CD4-positive, alpha-beta T cell treated with Interleukin-1 beta for 1 hour (primary cell): ENCODE measurements around the gene ANKLE2.
"Not testable (repeated sequence)": the region's sequence is repeated elsewhere in the genome, so short reads cannot be mapped to it uniquely, and the experiment has no call there.

Source experiments
- DNase-seq, 2 donors: peaks; one replicate each; pipeline ENCODE4 v3.0.0-alpha.2; 2020 to 2022

The ANKLE2 gene

DNA sequence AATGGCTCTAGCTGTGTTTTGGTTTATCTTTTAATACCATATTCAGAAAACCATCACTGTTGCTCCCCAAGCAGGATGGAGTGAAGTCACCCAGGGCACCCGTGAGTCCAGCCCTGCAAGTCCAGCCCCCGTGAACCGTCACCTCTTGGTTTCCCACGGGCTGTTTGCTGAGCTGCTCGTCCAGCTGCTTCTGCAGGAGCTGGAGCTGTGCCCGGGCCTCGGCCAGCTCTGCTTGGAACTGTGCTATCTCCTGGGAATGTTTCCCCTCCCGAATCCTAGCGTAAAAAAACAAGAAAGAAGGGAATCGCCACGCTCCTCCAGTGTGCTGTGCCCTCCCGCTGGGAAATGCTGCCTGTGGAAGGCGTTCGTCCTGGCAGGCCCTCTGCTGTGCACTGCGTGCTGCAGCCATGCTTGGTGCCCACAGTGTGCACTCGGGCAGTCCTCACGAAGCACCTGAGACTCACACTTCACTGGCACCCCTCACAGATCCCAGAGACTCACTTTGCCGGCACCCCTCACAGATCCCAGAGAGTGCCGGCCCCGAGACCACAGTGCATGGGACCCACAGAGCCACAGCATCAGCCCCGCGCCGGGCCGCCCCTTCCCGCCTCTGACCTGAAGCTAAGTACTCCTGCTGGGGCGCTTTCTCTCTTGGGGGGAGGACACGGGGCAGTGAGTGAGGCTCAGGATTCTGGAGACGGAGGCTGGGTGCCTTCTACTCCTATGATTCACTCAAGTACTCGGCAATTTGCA, 15.4 kb upstream of the ANKLE2 start:
- DNase-seq = no peak

- DNase-seq = not testable (repeated sequence)
Measured at GRCh38 chr12:132776230-132776625, 14.6 kb upstream of the ANKLE2 start.

DNA sequence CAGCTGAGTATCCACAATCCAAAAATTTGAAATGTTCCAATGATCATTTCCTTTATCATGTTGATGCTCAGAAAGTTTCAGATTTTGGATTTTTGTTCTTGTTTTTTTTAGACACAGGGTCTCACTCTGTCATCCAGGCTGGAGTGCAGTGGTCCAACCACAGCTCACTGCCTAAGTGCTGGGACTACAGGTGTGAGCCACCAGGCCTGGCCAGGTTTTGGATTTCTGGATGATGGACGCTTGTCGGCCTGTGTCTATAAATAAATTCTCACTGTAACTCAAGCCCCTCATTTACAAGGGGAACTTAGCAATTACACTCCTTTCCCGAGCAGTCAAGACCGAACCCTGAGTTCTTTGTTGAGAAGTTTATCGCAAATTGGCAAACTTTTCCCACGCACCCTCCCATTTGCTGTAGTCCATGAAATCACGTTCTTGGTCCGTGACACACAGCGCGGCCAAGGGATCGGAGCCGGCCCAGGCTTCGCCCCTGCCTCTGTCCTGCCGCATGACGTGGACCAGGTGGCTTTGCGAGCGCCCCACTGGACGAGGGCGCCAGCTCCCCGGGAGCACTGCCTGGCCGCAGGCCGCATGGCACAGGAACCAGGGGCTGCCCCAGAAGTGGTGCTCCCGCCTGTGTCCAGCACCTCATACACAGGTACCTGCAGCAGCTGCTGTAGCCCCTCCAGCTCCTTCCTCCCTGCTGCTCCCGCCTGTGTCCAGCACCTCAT, 14.0 kb upstream of the ANKLE2 start:
- no peak for DNase-seq

DNA sequence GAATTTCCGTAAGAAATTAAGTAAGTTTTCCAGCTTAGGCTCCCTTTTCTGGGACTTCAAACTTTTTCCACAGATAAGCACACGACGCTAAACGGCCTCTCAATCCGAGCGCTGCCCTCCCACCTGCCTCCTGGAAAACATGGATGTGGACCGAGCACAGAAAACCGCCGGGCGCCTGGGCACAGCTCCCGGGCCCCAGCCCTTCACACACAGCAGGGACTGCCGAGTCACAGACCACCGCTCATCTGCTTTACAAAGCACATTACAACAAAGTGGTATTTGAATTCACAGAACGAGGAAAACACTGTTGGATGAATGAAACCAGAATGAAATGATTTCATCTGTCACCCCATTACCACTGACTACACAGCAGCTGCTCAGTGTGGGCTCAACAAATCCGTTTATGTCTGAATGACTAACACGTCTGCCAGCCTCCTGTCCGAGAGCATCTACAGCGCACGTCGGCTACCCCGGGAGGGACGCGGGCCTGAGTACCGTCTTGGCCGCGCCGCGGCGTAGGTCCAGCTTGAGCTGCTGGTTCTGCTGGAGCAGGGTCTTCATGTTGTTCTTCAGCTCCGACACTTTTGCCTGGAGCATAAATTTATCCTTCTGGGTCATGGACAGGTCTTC, 13.1 kb upstream of the ANKLE2 start:
- no peak for DNase-seq

GRCh38 chr12:132774159-132774558, 12.5 kb upstream of the ANKLE2 start:
- no peak for DNase-seq

DNA sequence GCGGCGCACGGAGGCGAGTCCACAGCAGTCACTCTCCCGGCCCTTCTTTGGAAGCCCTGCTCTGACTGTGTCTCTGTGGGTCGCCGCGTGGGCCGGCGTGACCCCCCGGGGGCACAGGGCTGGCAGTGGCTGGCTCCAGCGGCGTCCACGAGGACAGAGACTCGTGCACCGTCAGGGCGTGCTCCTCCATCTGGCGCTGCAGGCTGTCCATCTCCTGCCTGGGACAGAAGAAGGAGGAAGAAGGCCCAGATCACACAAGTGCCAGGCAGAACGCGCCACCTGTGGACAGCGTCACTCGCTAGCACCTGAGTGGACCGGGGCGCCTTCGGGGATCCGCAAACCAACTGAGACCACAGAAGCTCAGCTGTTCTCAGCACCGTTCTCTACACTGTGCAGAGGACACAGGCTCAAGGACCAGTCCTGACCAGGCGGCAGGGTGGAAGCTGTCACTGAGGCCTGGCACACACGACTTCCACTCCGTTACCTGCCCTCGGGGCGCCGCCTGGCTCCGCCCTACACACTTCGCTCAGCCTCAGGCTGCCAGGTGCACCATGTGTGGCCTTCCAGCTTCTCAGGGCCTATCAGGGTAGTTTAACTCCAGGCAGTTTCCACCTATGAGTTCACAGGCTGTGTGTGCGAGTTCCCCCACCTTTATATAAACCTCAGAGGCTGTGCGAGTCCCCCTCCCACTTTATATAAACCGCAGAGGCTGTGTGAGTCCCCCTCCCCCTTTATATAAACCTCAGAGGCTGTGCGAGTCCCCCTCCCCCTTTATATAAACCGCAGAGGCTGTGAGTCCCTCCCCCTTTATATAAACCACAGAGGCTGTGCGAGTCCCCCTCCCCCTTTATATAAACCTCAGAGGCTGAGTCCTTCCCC, 11.7 kb upstream of the ANKLE2 start:
- DNase-seq = peak in 1 of 2 donors; percentile 25

- DNase-seq = peak; percentile 10 to 64
Measured at GRCh38 chr12:132772606-132773005, 11.0 kb upstream of the ANKLE2 start.

DNA sequence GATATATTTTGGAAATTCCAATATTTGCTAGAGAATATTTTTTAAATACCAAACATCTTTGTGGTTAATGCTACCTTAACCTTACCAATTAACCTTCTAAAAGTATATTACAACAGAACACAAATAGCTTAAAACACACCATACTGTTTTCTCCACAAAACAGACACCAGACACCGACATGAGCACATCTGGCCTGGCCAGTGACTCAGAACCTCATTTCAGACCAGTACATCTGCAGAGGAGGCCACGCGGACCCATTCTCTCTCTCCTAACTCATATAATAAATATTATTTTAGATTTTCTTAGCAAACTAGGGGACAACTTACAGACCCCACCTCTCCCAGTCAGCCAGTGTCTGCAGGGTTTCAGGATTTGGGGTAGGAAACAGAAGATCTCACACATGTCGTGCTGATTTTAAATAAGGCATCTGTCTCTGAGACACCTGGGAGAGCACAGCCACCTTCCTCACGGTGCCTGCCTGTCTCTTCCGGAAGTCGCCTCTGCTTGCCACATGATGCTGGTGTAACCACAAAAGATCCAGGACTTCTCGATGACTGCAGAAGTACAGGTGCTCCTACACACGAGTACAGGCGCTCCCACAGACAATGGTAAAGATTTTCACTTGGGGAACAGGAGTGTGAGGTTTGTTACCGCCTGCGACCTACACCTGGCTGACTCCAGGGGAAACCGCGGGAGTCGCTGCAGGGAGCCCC, 9.7 kb upstream of the ANKLE2 start:
- peak; percentile 58 to 69 for DNase-seq

DNA sequence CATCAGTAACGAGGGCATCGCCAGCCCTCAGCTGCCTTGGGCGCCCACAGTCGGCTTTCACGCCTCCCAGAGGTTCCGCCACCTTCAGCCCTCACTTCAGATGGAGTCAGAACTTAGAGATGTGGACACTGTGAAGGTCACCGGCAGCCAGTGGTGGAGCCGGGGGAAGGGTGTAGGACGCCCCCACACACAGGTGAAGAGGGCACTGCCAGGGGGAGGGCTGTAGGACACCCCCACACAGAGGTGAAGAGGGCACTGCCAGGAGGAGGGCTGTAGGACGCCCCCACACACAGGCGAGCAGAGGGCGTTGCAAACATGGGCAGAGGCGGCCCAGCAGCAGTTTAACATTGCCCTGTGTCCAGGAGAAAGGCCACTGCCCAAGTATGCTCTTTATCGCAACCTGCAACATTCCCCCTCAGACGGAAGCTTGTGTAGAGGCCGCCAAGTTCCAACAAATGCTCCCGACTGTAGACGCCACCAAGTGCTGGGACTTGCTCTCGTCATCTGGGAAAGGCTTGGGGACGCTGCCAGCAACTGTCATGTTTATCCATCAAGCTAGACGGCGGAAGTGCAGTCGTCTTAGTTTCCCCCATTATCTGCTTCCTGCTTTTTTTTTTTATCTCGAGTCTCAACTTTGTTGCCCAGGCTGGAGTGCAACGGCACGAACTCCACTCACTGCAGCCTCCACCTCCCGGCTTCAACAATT, 4.9 kb upstream of the ANKLE2 start:
- DNase-seq = no peak

GRCh38 chr12:132765361-132765760, 3.7 kb upstream of the ANKLE2 start:
- no peak for DNase-seq

- no peak for DNase-seq
Measured at GRCh38 chr12:132764231-132764630, 2.6 kb upstream of the ANKLE2 start.

GRCh38 chr12:132761921-132762583, 420 bp upstream of the ANKLE2 start:
- DNase-seq = peak; percentile 87 to 89

DNA sequence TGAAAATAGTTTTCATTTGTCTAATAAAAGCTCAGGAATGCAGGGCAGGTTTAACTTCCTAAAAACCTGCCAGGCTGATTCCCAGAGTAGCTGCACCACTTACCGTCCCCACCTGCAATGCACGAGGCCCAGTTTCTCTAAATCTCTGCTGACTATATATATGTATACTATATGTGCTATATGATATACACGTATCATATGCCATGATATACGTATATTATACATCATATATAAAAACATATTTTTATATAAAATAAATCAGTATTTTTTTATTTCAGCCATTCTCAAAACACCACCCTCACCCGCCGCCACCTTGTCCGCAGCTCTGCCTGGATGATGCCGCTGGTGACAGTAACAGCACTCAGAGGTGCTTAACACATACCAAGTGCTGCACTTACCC, 2.3 kb downstream of the ANKLE2 start:
- DNase-seq = no peak

DNA sequence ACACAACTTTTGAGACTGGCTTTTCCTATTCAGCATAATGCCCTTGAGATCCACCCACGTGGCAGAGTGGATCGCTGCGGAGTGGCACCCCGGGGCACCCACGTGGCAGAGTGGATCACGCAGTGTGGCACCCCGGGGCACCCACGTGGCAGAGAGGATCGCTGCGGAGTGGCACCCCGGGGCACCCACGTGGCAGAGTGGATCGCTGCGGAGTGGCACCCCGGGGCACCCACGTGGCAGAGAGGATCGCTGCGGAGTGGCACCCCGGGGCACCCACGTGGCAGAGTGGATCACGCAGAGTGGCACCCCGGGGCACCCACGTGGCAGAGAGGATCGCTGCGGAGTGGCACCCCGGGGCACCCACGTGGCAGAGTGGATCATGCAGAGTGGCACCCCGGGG, 2.8 kb downstream of the ANKLE2 start:
- not testable (repeated sequence) for DNase-seq

DNA sequence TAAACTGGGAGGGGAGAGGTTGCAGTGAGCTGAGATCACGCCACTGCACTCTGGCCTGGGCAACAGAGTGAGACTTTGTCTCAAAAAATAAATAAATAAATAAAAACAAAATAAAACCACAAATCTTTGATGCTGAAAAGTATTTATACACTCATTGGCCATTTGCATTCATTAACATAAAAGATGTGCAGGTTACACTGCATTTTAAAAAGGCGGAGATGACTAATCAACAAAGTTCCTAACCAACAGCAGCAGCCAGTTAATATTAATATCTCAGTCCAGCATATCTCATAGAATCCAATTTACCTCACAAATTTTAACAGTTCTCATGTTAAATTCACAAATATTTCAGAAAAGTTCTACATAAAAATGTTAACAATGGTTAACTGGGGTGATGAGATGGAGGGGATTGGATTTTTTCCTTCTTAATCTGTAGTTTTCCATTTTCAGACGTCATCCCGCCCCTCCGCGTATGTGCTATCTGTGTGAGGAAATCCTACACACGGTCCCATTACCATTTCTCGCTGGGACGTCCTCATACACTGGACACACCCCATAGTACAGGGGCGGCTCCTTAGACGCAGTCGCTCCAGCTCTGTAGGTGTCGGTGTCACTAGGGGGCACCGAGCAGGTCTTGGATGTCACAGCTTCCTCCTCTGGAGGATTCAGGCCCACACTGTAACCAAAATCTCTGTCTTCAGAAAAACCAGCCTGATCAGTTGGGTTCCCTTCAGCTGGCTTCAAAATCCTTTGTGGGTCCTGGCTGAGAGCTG, 7.3 kb downstream of the ANKLE2 start:
- DNase-seq = no peak

DNA sequence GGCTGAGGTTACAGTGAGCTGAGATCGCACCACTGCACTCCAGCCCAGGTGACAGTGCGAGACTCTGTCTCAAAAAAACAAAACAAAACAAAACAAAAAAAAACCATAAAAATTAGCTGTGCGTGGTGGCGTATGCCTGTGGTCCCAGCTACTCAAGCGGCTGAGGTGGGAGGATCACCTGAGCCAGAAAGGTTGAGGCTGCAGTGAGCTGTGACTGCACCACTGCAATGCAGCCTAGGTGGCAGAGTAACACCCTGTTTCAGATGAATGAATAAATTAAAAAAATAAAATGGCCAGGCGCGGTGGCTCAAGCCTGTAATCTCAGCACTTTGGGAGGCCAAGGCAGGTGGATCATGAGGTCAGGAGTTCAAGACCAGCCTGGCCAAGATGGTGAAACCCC, 8.0 kb downstream of the ANKLE2 start:
- not testable (repeated sequence) for DNase-seq

DNA sequence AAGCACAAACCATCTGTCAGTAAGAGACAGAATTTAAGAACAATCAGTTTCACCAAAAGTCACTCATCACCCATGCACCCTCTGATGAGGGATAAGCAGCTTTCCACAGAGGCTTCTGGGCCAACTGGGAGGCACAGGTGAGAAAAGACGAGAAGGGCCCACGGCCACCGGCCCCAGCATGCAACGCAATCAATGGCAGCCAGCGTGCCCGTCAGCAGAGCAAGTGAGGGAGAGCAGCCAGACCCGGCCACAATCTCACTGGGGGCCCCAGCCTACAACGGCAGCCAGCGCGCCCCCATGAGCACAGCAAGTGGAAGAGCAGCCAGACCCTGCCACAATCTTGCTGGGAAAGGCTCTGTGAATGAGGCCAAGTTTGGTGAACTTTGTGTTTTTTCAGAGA, 13.3 kb downstream of the ANKLE2 start:
- DNase-seq = no peak

DNA sequence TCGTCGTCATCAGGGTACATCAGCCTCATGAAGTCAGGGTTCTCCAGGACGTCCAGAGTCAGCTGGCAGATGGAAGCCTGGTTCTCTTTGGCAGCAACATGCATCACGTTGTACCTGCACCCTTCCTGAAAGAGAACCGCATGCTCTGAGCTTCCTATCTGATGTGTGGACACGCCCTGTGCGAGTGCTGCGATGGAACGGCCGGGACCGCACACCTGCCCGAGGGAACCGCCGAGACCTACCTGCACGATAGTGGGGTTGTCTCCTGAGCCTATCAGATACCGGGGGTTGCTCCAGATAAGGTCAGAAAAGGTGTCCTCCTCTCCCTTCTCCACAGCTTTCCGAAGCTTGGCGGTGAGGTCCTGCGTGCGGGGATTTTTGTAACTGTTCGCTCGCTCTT, 13.7 kb downstream of the ANKLE2 start:
- DNase-seq = no peak

- DNase-seq = no peak
Measured at GRCh38 chr12:132747395-132747794, 14.2 kb downstream of the ANKLE2 start.

DNA sequence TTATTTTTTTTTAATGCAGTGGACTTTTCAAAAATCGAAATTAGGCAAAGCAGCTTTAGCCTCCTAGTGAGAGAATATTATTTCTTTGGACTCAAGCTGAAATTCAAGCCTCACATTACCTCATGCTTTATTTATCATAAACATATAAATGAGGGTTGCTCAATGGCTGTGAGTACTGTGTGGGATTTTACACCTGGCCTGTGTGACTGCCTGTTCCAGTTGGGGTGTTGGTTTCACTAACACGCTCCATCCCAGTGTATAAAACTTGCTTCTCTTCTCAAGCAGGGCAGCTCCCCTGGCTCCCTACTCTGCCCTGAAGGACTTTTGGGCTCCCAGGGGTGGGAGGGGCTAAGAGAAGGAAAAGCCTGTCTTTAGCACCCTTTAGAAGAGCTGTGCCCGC, 15.0 kb downstream of the ANKLE2 start:
- DNase-seq = no peak
